Measurements from ENCODE around the gene ZNF408. TPM values are rescaled to one million over a fixed set of nuclear protein-coding genes. Genes with fewer than 3 reads are reported as not detected.
"Not testable (repeated sequence)": the region's sequence is repeated elsewhere in the genome, so short reads cannot be mapped to it uniquely, and the experiment has no call there.

ZNF408 gene
- total RNA-seq, 2 experiments from 2014 or later, result 7.3 to 7.6 TPM

- Mint-ChIP-seq H3K27me3 (ENCODE audit: low read depth) (no peaks in the 10 kb centered on the region), H3K9me3 (no peaks in the 10 kb centered on the region), H3K36me3 (ENCODE audit: low read depth) (peaks cover 19% of the 10 kb centered on the region), H3K4me1 (ENCODE audit: low read depth) (peaks cover 39% of the 10 kb centered on the region), H3K27ac (no peak overlapping the region), H3K4me3 (no peak overlapping the region)
- CTCF ChIA-PET, result no interaction called here
- DNase-seq, result no peak
- intact Hi-C loops (cut with micrococcal nuclease), result no loop called here
Measured at GRCh38 chr11:46668480-46669085, 32.2 kb upstream of the ZNF408 start.

GRCh38 chr11:46669711-46670139 lies 31.1 kb upstream of the ZNF408 start:
- no peak for DNase-seq
- H3K4me3 Mint-ChIP-seq, result no peak overlapping the region
- no peaks in the 10 kb centered on the region for H3K9me3 Mint-ChIP-seq
- CTCF ChIA-PET, result interaction anchor here (0.6 to 1.7 kb wide), 3 partner anchors 31 to 598 kb away, joined by 3 to 5 read pairs (median 4); partner anchors contain the start of genes ARHGAP1 and ZNF408
- intact Hi-C loops (cut with micrococcal nuclease), result loop anchor here (2.0 to 5.0 kb wide), 2 partner anchors 75 to 282 kb away; partner anchors contain the start of gene AMBRA1
- H3K36me3 Mint-ChIP-seq (ENCODE audit: low read depth), result peaks cover 18% of the 10 kb centered on the region
- H3K4me1 Mint-ChIP-seq (ENCODE audit: low read depth), result peaks cover 51% of the 10 kb centered on the region
- H3K27ac Mint-ChIP-seq, result peak overlapping the region; percentile 62
- no peaks in the 10 kb centered on the region for H3K27me3 Mint-ChIP-seq (ENCODE audit: low read depth)

GRCh38 chr11:46670521-46670920 lies 30.3 kb upstream of the ZNF408 start:
- peaks cover 59% of the 10 kb centered on the region for H3K4me1 Mint-ChIP-seq (ENCODE audit: low read depth)
- peaks cover 18% of the 10 kb centered on the region for H3K36me3 Mint-ChIP-seq (ENCODE audit: low read depth)
- H3K27ac Mint-ChIP-seq, result peak overlapping the region; percentile 90
- H3K4me3 Mint-ChIP-seq; DNase-seq; H3K27me3 Mint-ChIP-seq (ENCODE audit: low read depth); H3K9me3 Mint-ChIP-seq: not testable (repeated sequence)
- intact Hi-C loops (cut with micrococcal nuclease), result loop anchor here (2.0 to 5.0 kb wide), 2 partner anchors 76 to 283 kb away; partner anchors contain the start of gene AMBRA1
- CTCF ChIA-PET, result interaction anchor here (0.6 to 1.7 kb wide), 6 partner anchors 21 to 239 kb away, joined by 3 to 5 read pairs (median 3); partner anchors contain the start of genes ARHGAP1 and ZNF408

GRCh38 chr11:46671958-46672315 lies 28.9 kb upstream of the ZNF408 start:
- Mint-ChIP-seq H3K9me3 (no peaks in the 10 kb centered on the region), H3K27me3 (ENCODE audit: low read depth) (no peaks in the 10 kb centered on the region), H3K27ac (peak overlapping the region; percentile 90), H3K4me1 (ENCODE audit: low read depth) (peaks cover 70% of the 10 kb centered on the region), H3K36me3 (ENCODE audit: low read depth) (peaks cover 12% of the 10 kb centered on the region), H3K4me3 (no peak overlapping the region)
- intact Hi-C loops (cut with micrococcal nuclease), result loop anchor here (1.0 to 5.0 kb wide), 3 partner anchors 28 to 285 kb away; partner anchors contain the start of genes AMBRA1 and ARHGAP1
- no peak for DNase-seq
- CTCF ChIA-PET, result interaction anchor here (1.6 kb wide), 1 partner anchor 20 kb away, joined by 3 read pairs; no protein-coding TSS in a partner anchor

DNA sequence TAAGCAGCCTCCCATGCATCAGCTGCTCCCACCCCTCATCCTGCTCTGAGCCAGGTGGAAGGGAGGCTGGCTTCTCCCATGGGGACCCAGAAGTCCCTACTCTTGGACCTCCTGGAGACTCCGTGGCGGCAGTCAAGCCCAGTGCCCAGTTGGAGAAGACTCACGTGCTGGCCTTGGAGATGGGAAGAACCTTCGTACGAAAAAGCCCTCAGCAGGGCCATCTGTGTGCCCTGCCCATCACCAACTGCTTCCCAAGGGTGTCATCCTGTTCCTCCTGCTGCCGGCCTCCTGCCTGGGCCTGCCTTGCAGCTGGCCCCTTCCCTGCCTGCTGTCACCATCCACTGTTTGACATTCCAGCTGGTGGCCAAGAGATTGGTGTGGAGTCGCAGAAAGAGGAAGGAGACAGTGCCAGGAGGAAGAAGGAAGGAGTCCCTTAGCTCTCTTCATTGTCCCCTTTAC lies 28.4 kb upstream of the ZNF408 start:
- Mint-ChIP-seq H3K4me1 (ENCODE audit: low read depth) (peaks cover 74% of the 10 kb centered on the region), H3K36me3 (ENCODE audit: low read depth) (peaks cover 12% of the 10 kb centered on the region), H3K9me3 (no peaks in the 10 kb centered on the region), H3K27ac (peak overlapping the region; percentile 90), H3K4me3 (no peak overlapping the region), H3K27me3 (ENCODE audit: low read depth) (no peaks in the 10 kb centered on the region)
- CTCF ChIA-PET, result no interaction called here
- no peak for DNase-seq
- intact Hi-C loops (cut with micrococcal nuclease), result loop anchor here (5.0 kb wide), 1 partner anchor 285 kb away; no protein-coding TSS in a partner anchor

DNA sequence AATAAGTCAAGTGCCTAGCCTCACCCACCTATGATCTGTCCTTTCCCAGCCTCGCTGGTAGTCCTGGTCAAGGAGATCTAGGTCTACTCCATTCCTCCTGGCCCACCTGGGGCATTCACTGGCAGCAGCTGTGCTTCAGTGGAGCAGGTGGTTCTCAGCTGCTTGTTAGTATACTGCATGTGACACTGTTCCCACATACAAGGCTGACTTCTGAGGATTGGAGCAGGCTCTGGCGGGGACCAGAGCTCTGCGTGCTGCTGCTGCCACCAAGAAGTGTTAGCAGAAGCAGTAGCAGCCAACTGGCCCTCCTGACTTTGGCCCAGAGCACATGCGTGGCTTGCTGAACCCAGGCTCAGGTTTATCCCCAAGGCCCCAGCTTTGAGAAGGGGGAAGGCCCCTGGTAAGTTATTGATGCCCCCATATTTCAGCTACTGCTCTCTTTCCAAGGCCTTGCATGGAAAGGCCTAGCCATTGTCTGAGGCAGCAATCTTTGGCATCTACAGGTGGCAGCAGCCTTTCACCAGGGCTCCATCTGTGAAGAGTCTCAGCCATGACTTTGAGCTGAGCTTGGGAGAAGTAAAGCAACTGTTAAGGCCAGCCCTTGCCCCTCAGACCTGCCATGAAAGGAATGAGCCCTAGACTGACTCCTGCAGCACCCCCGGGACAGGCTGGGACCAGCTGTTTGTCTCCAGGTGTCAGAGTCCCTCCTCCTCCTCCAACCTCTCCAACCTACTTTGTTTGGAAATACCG lies 26.9 kb upstream of the ZNF408 start:
- Mint-ChIP-seq H3K9me3 (no peaks in the 10 kb centered on the region), H3K4me1 (ENCODE audit: low read depth) (peaks cover 75% of the 10 kb centered on the region), H3K27ac (peak overlapping the region; percentile 48), H3K27me3 (ENCODE audit: low read depth) (no peaks in the 10 kb centered on the region), H3K36me3 (ENCODE audit: low read depth) (peaks cover 15% of the 10 kb centered on the region), H3K4me3 (no peak overlapping the region)
- DNase-seq, result no peak
- intact Hi-C loops (cut with micrococcal nuclease), result loop anchor here (5.0 kb wide), 1 partner anchor 287 kb away; no protein-coding TSS in a partner anchor
- CTCF ChIA-PET, result interaction anchor here (1.9 kb wide), 1 partner anchor 25 kb away, joined by 7 read pairs; no protein-coding TSS in a partner anchor

DNA sequence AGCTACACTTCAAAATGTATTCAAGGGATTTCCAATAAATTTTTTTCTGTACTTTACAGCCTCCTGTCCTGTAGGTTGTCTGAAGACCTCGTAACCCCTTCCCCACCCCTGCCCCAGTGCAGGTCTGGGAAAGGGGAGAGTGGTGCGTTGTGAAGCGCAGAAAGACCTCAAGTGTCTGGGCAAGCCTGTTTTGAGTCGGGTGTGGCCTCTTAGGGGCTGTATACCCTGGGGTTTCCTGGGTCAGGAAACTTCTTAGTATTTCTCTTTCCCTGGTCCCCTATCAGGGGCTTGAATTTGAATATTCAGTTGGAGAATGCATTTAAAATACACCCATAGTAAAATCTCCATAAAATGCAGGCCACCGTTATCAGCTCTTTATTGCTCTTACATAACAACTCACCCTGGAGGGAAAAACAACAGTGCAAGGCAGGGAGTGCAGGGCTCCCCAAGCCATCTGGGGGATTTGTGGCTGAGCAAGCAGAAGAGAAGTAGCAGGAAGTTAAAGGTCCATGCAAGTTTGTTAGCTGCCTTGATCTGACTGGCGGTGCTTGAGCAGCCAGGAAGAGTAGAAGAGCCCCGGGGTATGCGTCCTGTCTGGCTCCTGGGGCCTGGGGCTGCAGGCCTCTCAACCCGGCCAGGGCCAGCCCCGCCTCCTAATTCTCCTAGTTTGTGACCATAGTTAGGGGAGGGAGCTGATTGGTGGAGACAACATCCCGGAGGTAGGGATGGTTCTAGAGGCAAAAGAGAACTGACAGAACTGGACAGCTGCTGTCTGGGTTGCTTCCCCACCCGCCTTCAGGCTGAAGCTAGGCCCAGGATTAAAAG lies 26.2 kb upstream of the ZNF408 start:
- Mint-ChIP-seq H3K9me3 (no peaks in the 10 kb centered on the region), H3K27me3 (ENCODE audit: low read depth) (no peaks in the 10 kb centered on the region), H3K27ac (peak overlapping the region; percentile 48), H3K4me1 (ENCODE audit: low read depth) (peaks cover 70% of the 10 kb centered on the region), H3K36me3 (ENCODE audit: low read depth) (peaks cover 17% of the 10 kb centered on the region), H3K4me3 (no peak overlapping the region)
- DNase-seq, result peak; percentile 38
- CTCF ChIA-PET, result interaction anchor here (1.9 kb wide), 1 partner anchor 24 kb away, joined by 7 read pairs; no protein-coding TSS in a partner anchor
- intact Hi-C loops (cut with micrococcal nuclease), result loop anchor here (5.0 kb wide), 1 partner anchor 287 kb away; no protein-coding TSS in a partner anchor

- CTCF ChIA-PET, result no interaction called here
- no peak for DNase-seq
Measured at GRCh38 chr11:46675288-46675851, 25.5 kb upstream of the ZNF408 start.

DNA sequence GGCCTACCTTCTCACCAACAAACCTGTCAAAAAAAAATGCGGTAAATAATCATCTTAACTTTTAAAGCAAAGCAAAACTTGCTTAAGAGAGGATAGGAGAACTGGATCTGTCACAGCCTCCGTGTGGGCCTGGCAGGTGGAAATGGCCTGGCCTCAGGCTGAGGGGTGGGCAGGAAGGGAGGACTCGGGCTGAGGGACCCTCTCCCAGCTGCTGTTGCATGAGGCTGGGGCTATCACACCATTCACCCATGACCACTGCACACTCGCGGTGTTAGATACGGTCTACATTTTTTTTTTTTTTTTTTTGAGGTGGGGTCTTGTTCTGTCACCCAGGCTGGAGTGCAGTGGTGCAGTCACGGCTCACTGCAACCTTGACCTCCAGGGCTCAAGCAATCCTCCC lies 24.9 kb upstream of the ZNF408 start:
- no peak for DNase-seq
- CTCF ChIA-PET, result no interaction called here
- no peaks in the 10 kb centered on the region for H3K9me3 Mint-ChIP-seq
- no peak overlapping the region for H3K4me3 Mint-ChIP-seq
- peaks cover 61% of the 10 kb centered on the region for H3K4me1 Mint-ChIP-seq (ENCODE audit: low read depth)
- intact Hi-C loops (cut with micrococcal nuclease), result no loop called here
- no peaks in the 10 kb centered on the region for H3K27me3 Mint-ChIP-seq (ENCODE audit: low read depth)
- peaks cover 16% of the 10 kb centered on the region for H3K36me3 Mint-ChIP-seq (ENCODE audit: low read depth)
- peak overlapping the region; percentile 48 for H3K27ac Mint-ChIP-seq

More at GRCh38 chr11:46675288-46675851, 25.5 kb upstream of the ZNF408 start:
- Mint-ChIP-seq H3K27ac (peak overlapping the region; percentile 48), H3K9me3 (no peaks in the 10 kb centered on the region), H3K4me1 (ENCODE audit: low read depth) (peaks cover 65% of the 10 kb centered on the region), H3K36me3 (ENCODE audit: low read depth) (peaks cover 16% of the 10 kb centered on the region), H3K27me3 (ENCODE audit: low read depth) (no peaks in the 10 kb centered on the region), H3K4me3 (no peak overlapping the region)
- intact Hi-C loops (cut with micrococcal nuclease), result no loop called here

DNA sequence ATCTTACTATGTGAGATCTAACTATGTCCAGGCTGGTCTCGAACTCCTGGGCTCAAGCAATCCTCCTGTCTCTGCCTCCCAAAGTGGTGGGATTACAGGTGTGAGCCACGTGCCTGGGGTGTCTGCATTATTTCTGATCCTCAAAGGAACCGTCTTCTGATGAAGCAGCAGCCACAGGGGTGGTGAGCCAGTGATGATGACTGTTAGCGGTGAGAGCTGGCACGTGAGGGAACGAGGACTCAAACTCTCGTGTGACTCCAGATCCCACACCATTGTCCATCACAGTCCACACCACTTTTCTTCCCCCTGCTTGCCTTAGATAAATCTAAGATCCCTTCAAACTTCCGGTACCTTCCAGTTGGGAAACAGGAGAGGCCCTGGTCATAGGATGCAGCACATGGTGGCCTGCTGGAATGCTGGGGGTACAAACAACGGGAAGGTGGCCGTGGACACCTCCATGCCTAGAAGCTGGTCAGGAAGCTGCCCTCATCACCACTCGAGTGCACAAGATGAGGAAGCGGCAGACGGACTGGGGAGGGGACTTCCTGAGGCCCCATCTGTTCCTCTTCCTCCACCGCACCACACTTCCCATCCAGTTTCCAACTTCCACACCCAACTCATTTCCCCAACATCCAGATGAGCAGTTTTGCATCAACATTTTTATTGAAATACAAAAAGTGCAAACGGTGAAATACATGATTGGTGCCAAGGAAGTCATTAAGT lies 24.2 kb upstream of the ZNF408 start:
- H3K27me3 Mint-ChIP-seq (ENCODE audit: low read depth), result no peaks in the 10 kb centered on the region
- H3K4me3 Mint-ChIP-seq, result no peak overlapping the region
- intact Hi-C loops (cut with micrococcal nuclease), result no loop called here
- H3K4me1 Mint-ChIP-seq (ENCODE audit: low read depth), result peaks cover 54% of the 10 kb centered on the region
- CTCF ChIA-PET, result no interaction called here
- DNase-seq, result no peak
- H3K9me3 Mint-ChIP-seq, result no peaks in the 10 kb centered on the region
- H3K36me3 Mint-ChIP-seq (ENCODE audit: low read depth), result peaks cover 16% of the 10 kb centered on the region
- peak overlapping the region; percentile 47 for H3K27ac Mint-ChIP-seq

DNA sequence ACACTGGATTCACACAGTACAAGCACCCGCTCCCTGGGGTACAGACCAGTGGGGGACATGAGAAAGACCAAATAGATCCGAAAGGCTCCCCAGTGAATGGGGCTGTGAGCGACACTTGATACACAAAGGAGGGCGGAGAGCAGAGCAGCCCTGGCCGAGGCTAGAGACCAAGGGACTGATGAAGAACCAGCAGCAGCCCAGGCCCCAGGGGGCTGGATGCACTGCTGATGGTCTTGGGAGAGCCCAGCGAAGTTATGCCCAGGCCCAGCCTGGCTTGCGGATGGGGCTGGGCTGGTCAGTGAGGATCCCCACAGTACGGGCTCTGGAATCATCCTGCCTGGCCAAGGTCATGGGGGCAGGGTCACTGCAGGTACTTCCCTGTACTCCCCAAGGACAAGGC lies 23.7 kb upstream of the ZNF408 start:
- H3K4me1 Mint-ChIP-seq (ENCODE audit: low read depth), result peaks cover 48% of the 10 kb centered on the region
- no peak overlapping the region for H3K4me3 Mint-ChIP-seq
- intact Hi-C loops (cut with micrococcal nuclease), result no loop called here
- H3K36me3 Mint-ChIP-seq (ENCODE audit: low read depth), result peaks cover 16% of the 10 kb centered on the region
- CTCF ChIA-PET, result no interaction called here
- no peaks in the 10 kb centered on the region for H3K27me3 Mint-ChIP-seq (ENCODE audit: low read depth)
- DNase-seq, result no peak
- no peaks in the 10 kb centered on the region for H3K9me3 Mint-ChIP-seq
- H3K27ac Mint-ChIP-seq, result peak overlapping the region; percentile 47
